HEK293 (cell line): ENCODE data around the gene E2F1.

Source experiments
- HOXC10 ChIP-seq: sonication (generic); formaldehyde crosslinking; IDR thresholded peaks from 2 replicates; pipeline ENCODE4 v1.8.1; 2023; ENCODE audit warnings: mild to moderate bottlenecking, missing genetic modification reagents
- KLF8 ChIP-seq: fragments of 450-650 bp; formaldehyde crosslinking; IDR thresholded peaks from 2 replicates; pipeline ENCODE4 v1.5.1; 2016; ENCODE audit warnings: missing biosample characterization, missing genetic modification characterization
- MZF1 ChIP-seq: fragments of 450-650 bp; formaldehyde crosslinking; IDR thresholded peaks from 2 replicates; pipeline ENCODE4 v1.5.1; 2017; ENCODE audit warnings: missing biosample characterization, missing genetic modification characterization, borderline replicate concordance
- OSR2 ChIP-seq: fragments of 450-650 bp; formaldehyde crosslinking; IDR thresholded peaks from 2 replicates; pipeline ENCODE4 v1.5.1; 2016; ENCODE audit warnings: missing biosample characterization, missing genetic modification characterization
- ZBTB26 ChIP-seq: fragments of 450-650 bp; formaldehyde crosslinking; optimal IDR thresholded peaks from 2 replicates; pipeline ENCODE3; 2016; ENCODE audit warnings: missing biosample characterization, mild to moderate bottlenecking, missing genetic modification characterization
- ZFP3 ChIP-seq: fragments of 450-650 bp; formaldehyde crosslinking; IDR thresholded peaks from 2 replicates; pipeline ENCODE4 v1.5.1; 2016; ENCODE audit warnings: low read depth, missing biosample characterization, missing genetic modification characterization
- ZFP37 ChIP-seq: fragments of 450-650 bp; formaldehyde crosslinking; IDR thresholded peaks from 2 replicates; pipeline ENCODE4 v1.5.1; 2016; ENCODE audit warnings: missing biosample characterization, missing genetic modification characterization
- ZFP41 ChIP-seq: fragments of 450-650 bp; formaldehyde crosslinking; IDR thresholded peaks from 2 replicates; pipeline ENCODE4 v1.5.1; 2016; ENCODE audit warnings: missing biosample characterization, missing genetic modification characterization, borderline replicate concordance
- ZNF10 ChIP-seq: fragments of 450-650 bp; formaldehyde crosslinking; IDR thresholded peaks from 2 replicates; pipeline ENCODE4 v1.5.1; 2017; ENCODE audit warnings: missing biosample characterization, missing genetic modification characterization
- ZNF133 ChIP-seq: fragments of 450-650 bp; formaldehyde crosslinking; IDR thresholded peaks from 2 replicates; pipeline ENCODE4 v1.5.1; 2016; ENCODE audit warnings: missing biosample characterization, missing genetic modification characterization
- ZNF146 ChIP-seq: fragments of 450-650 bp; formaldehyde crosslinking; IDR thresholded peaks from 2 replicates; pipeline ENCODE4 v1.5.1; 2016; ENCODE audit warnings: missing biosample characterization, missing genetic modification characterization
- ZNF311 ChIP-seq: fragments of 450-650 bp; formaldehyde crosslinking; IDR thresholded peaks from 2 replicates; pipeline ENCODE4 v1.5.1; 2017; ENCODE audit warnings: missing biosample characterization, missing genetic modification characterization, borderline replicate concordance
- ZNF473 ChIP-seq: fragments of 450-650 bp; formaldehyde crosslinking; IDR thresholded peaks from 2 replicates; pipeline ENCODE4 v1.5.1; 2017; ENCODE audit warnings: missing biosample characterization, missing genetic modification characterization
- ZNF510 ChIP-seq: fragments of 450-650 bp; formaldehyde crosslinking; IDR thresholded peaks from 2 replicates; pipeline ENCODE4 v1.5.1; 2018; ENCODE audit warnings: mild to moderate bottlenecking, missing genetic modification characterization, missing biosample characterization; ENCODE audit not compliant: insufficient replicate concordance
- ZNF521 ChIP-seq: fragments of 450-650 bp; formaldehyde crosslinking; IDR thresholded peaks from 2 replicates; pipeline ENCODE4 v1.5.1; 2017; ENCODE audit warnings: missing biosample characterization, mild to moderate bottlenecking, missing genetic modification characterization
- ZNF530 ChIP-seq: fragments of 450-650 bp; formaldehyde crosslinking; IDR thresholded peaks from 2 replicates; pipeline ENCODE4 v1.5.1; 2016; ENCODE audit warnings: low read depth, missing biosample characterization, missing genetic modification characterization
- ZNF544 ChIP-seq: fragments of 450-650 bp; formaldehyde crosslinking; IDR thresholded peaks from 2 replicates; pipeline ENCODE4 v1.5.0; 2017; ENCODE audit warnings: missing biosample characterization, missing genetic modification characterization
- ZNF555 ChIP-seq: fragments of 450-650 bp; formaldehyde crosslinking; conservative IDR thresholded peaks from 2 replicates; pipeline ENCODE4 v1.5.1; 2017; ENCODE audit warnings: missing biosample characterization, mild to moderate bottlenecking, missing genetic modification characterization, inconsistent platforms
- ZNF558 ChIP-seq: fragments of 450-650 bp; formaldehyde crosslinking; IDR thresholded peaks from 2 replicates; pipeline ENCODE4 v1.5.1; 2016; ENCODE audit warnings: missing biosample characterization, missing genetic modification characterization
- ZNF626 ChIP-seq: fragments of 450-650 bp; sonication (Bioruptor Pico); formaldehyde crosslinking; IDR thresholded peaks from 2 replicates; pipeline ENCODE4 v1.5.1; 2018; ENCODE audit warnings: missing biosample characterization, missing genetic modification characterization, inconsistent platforms
- ZNF645 ChIP-seq: fragments of 450-650 bp; formaldehyde crosslinking; IDR thresholded peaks from 2 replicates; pipeline ENCODE4; 2016; ENCODE audit warnings: missing biosample characterization, missing genetic modification characterization
- ZNF658 ChIP-seq: fragments of 450-650 bp; formaldehyde crosslinking; IDR thresholded peaks from 2 replicates; pipeline ENCODE4; 2016; ENCODE audit warnings: missing biosample characterization, missing genetic modification characterization
- ZNF747 ChIP-seq: fragments of 450-650 bp; formaldehyde crosslinking; IDR thresholded peaks from 2 replicates; pipeline ENCODE4 v1.5.1; 2016; ENCODE audit warnings: missing biosample characterization, missing genetic modification characterization
- ZSCAN18 ChIP-seq: fragments of 450-650 bp; formaldehyde crosslinking; IDR thresholded peaks from 2 replicates; pipeline ENCODE4 v1.5.1; 2016; ENCODE audit warnings: missing biosample characterization, missing genetic modification characterization
- ZSCAN23 ChIP-seq: fragments of 450-650 bp; formaldehyde crosslinking; IDR thresholded peaks from 2 replicates; pipeline ENCODE4 v1.5.1; 2016; ENCODE audit warnings: missing biosample characterization, missing genetic modification characterization
- TF ChIP-seq, protein P1 (sequence below): fragments of 450-650 bp; formaldehyde crosslinking; IDR thresholded peaks from 2 replicates; pipeline ENCODE4 v1.5.1; 2016; ENCODE audit warnings: missing biosample characterization, missing genetic modification characterization
- TF ChIP-seq, protein P2 (sequence below): fragments of 450-650 bp; formaldehyde crosslinking; IDR thresholded peaks from 2 replicates; pipeline ENCODE4 v1.5.1; 2016; ENCODE audit warnings: missing biosample characterization, missing genetic modification characterization
- TF ChIP-seq, protein P3 (sequence below): fragments of 450-650 bp; formaldehyde crosslinking; IDR thresholded peaks from 2 replicates; pipeline ENCODE4 v1.5.1; 2017; ENCODE audit warnings: missing biosample characterization, missing genetic modification characterization
- TF ChIP-seq, protein P4 (sequence below): fragments of 450-650 bp; formaldehyde crosslinking; IDR thresholded peaks from 2 replicates; pipeline ENCODE4 v1.5.1; 2017; ENCODE audit warnings: missing biosample characterization, missing genetic modification characterization

The E2F1 gene

GRCh38 chr20:33686100-33686983 lies at the start of gene E2F1 (continued):
- no peak for TF ChIP-seq ZNF658
- no peak; the same call in 1 of the 2 replicates for TF ChIP-seq ZNF558 (tag by site-specific recombination)
- no peak for TF ChIP-seq ZNF146 (tag by site-specific recombination)
- TF ChIP-seq ZNF530 (tag by site-specific recombination) = no peak
- TF ChIP-seq ZNF10 = no peak
- no peak for TF ChIP-seq HOXC10
- TF ChIP-seq ZNF555 (tag by site-specific recombination) = no peak
- TF ChIP-seq, protein P1, sequence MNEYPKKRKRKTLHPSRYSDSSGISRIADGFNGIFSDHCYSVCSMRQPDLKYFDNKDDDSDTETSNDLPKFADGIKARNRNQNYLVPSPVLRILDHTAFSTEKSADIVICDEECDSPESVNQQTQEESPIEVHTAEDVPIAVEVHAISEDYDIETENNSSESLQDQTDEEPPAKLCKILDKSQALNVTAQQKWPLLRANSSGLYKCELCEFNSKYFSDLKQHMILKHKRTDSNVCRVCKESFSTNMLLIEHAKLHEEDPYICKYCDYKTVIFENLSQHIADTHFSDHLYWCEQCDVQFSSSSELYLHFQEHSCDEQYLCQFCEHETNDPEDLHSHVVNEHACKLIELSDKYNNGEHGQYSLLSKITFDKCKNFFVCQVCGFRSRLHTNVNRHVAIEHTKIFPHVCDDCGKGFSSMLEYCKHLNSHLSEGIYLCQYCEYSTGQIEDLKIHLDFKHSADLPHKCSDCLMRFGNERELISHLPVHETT = no peak
- no peak for TF ChIP-seq MZF1 (tag by site-specific recombination)
- no peak for TF ChIP-seq ZFP41 (tag by site-specific recombination)
- TF ChIP-seq ZNF626 = no peak
- no peak for TF ChIP-seq ZNF473
- no peak for TF ChIP-seq ZNF510 (tag by site-specific recombination)
- TF ChIP-seq OSR2 (tag by site-specific recombination) = no peak
- peak; percentile 74 for TF ChIP-seq ZBTB26 (tag by site-specific recombination)
- no peak for TF ChIP-seq ZSCAN18
- TF ChIP-seq, protein P2, sequence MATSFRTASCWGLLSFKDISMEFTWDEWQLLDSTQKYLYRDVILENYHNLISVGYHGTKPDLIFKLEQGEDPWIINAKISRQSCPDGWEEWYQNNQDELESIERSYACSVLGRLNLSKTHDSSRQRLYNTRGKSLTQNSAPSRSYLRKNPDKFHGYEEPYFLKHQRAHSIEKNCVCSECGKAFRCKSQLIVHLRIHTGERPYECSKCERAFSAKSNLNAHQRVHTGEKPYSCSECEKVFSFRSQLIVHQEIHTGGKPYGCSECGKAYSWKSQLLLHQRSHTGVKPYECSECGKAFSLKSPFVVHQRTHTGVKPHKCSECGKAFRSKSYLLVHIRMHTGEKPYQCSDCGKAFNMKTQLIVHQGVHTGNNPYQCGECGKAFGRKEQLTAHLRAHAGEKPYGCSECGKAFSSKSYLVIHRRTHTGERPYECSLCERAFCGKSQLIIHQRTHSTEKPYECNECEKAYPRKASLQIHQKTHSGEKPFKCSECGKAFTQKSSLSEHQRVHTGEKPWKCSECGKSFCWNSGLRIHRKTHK (tag by site-specific recombination) = no peak
- TF ChIP-seq ZNF133 (tag by site-specific recombination) = no peak
- peak; percentile 88 for TF ChIP-seq KLF8 (tag by site-specific recombination)
- no peak for TF ChIP-seq ZNF311 (tag by site-specific recombination)
- no peak for TF ChIP-seq ZNF544 (tag by site-specific recombination)
- no peak for TF ChIP-seq ZFP3
- TF ChIP-seq ZNF521 (tag by site-specific recombination) = no peak
- TF ChIP-seq ZSCAN23 = no peak
- TF ChIP-seq, protein P3, sequence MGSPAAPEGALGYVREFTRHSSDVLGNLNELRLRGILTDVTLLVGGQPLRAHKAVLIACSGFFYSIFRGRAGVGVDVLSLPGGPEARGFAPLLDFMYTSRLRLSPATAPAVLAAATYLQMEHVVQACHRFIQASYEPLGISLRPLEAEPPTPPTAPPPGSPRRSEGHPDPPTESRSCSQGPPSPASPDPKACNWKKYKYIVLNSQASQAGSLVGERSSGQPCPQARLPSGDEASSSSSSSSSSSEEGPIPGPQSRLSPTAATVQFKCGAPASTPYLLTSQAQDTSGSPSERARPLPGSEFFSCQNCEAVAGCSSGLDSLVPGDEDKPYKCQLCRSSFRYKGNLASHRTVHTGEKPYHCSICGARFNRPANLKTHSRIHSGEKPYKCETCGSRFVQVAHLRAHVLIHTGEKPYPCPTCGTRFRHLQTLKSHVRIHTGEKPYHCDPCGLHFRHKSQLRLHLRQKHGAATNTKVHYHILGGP (tag by site-specific recombination) = no peak
- TF ChIP-seq, protein P4, sequence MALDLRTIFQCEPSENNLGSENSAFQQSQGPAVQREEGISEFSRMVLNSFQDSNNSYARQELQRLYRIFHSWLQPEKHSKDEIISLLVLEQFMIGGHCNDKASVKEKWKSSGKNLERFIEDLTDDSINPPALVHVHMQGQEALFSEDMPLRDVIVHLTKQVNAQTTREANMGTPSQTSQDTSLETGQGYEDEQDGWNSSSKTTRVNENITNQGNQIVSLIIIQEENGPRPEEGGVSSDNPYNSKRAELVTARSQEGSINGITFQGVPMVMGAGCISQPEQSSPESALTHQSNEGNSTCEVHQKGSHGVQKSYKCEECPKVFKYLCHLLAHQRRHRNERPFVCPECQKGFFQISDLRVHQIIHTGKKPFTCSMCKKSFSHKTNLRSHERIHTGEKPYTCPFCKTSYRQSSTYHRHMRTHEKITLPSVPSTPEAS (tag by site-specific recombination) = no peak
- no peak for TF ChIP-seq ZNF645 (tag by site-specific recombination)
- no peak for TF ChIP-seq ZNF747 (tag by site-specific recombination)
- TF ChIP-seq ZFP37 (tag by site-specific recombination) = no peak
